NT2/D1 (cell line): ENCODE measurements around the gene ANTXR2.

Experiments
- SUZ12 ChIP-seq: IDR thresholded peaks from 2 replicates; pipeline ENCODE4 v1.6.1; 2011; ENCODE audit not compliant: insufficient read length, insufficient read depth; ENCODE audit errors: extremely low read depth
- YY1 ChIP-seq: IDR thresholded peaks from 2 replicates; pipeline ENCODE4 v1.6.1; 2011; ENCODE audit not compliant: insufficient read length, insufficient read depth
- ZNF274 ChIP-seq: IDR thresholded peaks from 2 replicates; pipeline ENCODE4 v1.6.1; 2011; ENCODE audit warnings: mild to moderate bottlenecking, low read depth, low read length

- TF ChIP-seq ZNF274 (no peak), YY1 (no peak), SUZ12 (no peak)
These were observed 195.5 kb downstream of the ANTXR2 start for GRCh38 chr4:79877511-79877910.
